PC-9 (cell line): ENCODE data around the gene GK. TPM values are rescaled to one million over a fixed set of nuclear protein-coding genes. Genes with fewer than 3 reads are reported as not detected.
A peak's percentile ranks its signal among the peaks of the same experiment; 100 is the strongest.

Source experiments
- BruUV-seq: library from RNA; stranded (reverse); fragments of 400-500 nt; replicated peaks from 2 replicates; lab custom pipeline; 2021; lab: Mats Ljungman, UMichigan
- CTCF ChIA-PET: fragments of 300-600 bp; sonication (Branson Sonifier 250); formaldehyde crosslinking; loops from one replicate; lab custom pipeline; 2022; ENCODE audit warnings: antibody characterized with exemption; lab: Charles Lee
- POLR2A ChIA-PET: fragments of 300-600 bp; sonication (Branson Sonifier 250); formaldehyde crosslinking; loops from one replicate; lab custom pipeline; 2022; ENCODE audit warnings: antibody characterized with exemption; ENCODE audit not compliant: unreplicated experiment; lab: Charles Lee
- DNase-seq, 2 experiments: peaks; one replicate each; pipeline versions ENCODE4 v3.0.0 to v3.0.0-alpha.2; 2015 to 2022; ENCODE audit warnings: mixed read lengths in 1 of 2
- H2AFZ ChIP-seq: fragments of 200-600 bp; sonication (generic); 2 replicates; pipeline ENCODE4 v1.8.1; 2017; ENCODE audit warnings: antibody characterized with exemption
- H3F3A ChIP-seq: fragments of 200-600 bp; sonication (generic); 2 replicates; pipeline ENCODE4 v1.8.1; 2017; ENCODE audit warnings: antibody characterized with exemption, mild to moderate bottlenecking, low read depth; ENCODE audit not compliant: insufficient read depth
- H3K27ac ChIP-seq: fragments of 200-600 bp; sonication (generic); 2 replicates; pipeline ENCODE4 v1.6.1; 2016; ENCODE audit warnings: mixed run types
- H3K27me3 ChIP-seq: fragments of 200-600 bp; sonication (generic); 2 replicates; pipeline ENCODE4 v1.6.1; 2016; ENCODE audit warnings: low read depth, mixed run types; ENCODE audit not compliant: insufficient read depth
- H3K36me3 ChIP-seq: fragments of 200-600 bp; sonication (generic); 2 replicates; pipeline ENCODE4 v1.6.1; 2016; ENCODE audit warnings: low read depth, mixed run types
- H3K4me1 ChIP-seq: fragments of 200-600 bp; sonication (generic); replicated peaks from 2 replicates; pipeline ENCODE4 v1.6.1; 2016; ENCODE audit warnings: mixed run types; ENCODE audit not compliant: insufficient read depth
- H3K4me2 ChIP-seq: fragments of 200-600 bp; sonication (generic); 2 replicates; pipeline ENCODE4 v1.6.1; 2017; ENCODE audit warnings: mixed run types
- H3K4me3 ChIP-seq: fragments of 200-600 bp; sonication (generic); 2 replicates; pipeline ENCODE4 v1.6.1; 2016; ENCODE audit warnings: mixed run types
- H3K79me2 ChIP-seq: fragments of 200-600 bp; sonication (generic); 2 replicates; pipeline ENCODE4 v1.6.1; 2017; ENCODE audit warnings: low read depth, mixed run types
- H3K9me2 ChIP-seq: fragments of 200-600 bp; sonication (generic); 2 replicates; pipeline ENCODE4 v1.8.1; 2017; ENCODE audit warnings: mild to moderate bottlenecking; ENCODE audit not compliant: insufficient read depth
- H3K9me3 ChIP-seq: fragments of 200-600 bp; sonication (generic); 2 replicates; pipeline ENCODE4 v1.8.1; 2016; ENCODE audit warnings: low read depth; ENCODE audit not compliant: insufficient read depth
- H4K20me1 ChIP-seq: fragments of 200-600 bp; sonication (generic); 2 replicates; pipeline ENCODE4 v1.8.1; 2017; ENCODE audit not compliant: insufficient read depth
- EZH2 ChIP-seq: fragments of 200-600 bp; sonication (generic); IDR thresholded peaks from 2 replicates; pipeline ENCODE4 v1.8.0; 2017; ENCODE audit warnings: antibody characterized with exemption, low read depth
- intact Hi-C: fragments of 100-400 bp; cut with micrococcal nuclease; formaldehyde crosslinking; loops from one replicate; pipeline ENCODE4 v1.10.0; 2022; ENCODE audit not compliant: unreplicated experiment
- total RNA-seq: library from RNA; stranded (reverse); gene quantifications from 2 replicates; pipeline ENCODE4 v1.2.3, GENCODE V29; 2021
- TF ChIP-seq, protein P1 (sequence below): fragments of 200-600 bp; sonication (generic); conservative IDR thresholded peaks from 2 replicates; pipeline ENCODE4 v1.6.1; 2017; ENCODE audit warnings: mixed run types, antibody characterized with exemption, mild to moderate bottlenecking, moderate library complexity

GK gene
- total RNA-seq, 1 experiment from 2014 or later, result 5.4 TPM

DNA sequence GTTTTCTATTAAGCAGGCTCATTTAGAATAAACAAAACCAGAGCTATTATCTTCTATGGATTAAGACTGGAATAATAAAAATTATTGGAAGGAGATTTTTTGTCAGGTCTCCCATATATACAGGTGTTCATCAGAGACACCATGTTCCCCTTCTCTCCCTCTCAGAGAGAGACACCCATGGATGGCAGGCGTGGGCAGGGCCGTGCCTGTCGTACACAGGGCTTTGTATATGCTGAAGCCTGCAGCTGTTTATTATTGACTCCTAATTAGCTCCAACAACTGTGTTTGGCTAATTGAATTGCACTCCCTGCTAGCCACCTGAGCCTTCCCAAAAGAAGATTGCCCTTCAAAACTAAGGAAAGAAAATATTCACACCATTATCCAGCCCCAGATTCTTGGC, 81.6 kb downstream of the GK start:
- H3K4me1 ChIP-seq, result no peaks in the 10 kb centered on the region
- no peaks in the 10 kb centered on the region for H3K79me2 ChIP-seq
- H3K9me2 ChIP-seq, result no peaks in the 10 kb centered on the region
- H3K4me2 ChIP-seq, result no peak overlapping the region
- no TSS peak for BruUV-seq
- H3K36me3 ChIP-seq, result no peaks in the 10 kb centered on the region
- H3K27me3 ChIP-seq, result no peaks in the 10 kb centered on the region
- H3K4me3 ChIP-seq, result no peak overlapping the region
- ChIA-PET CTCF (no interaction called here), POLR2A (no interaction called here)
- no peaks in the 10 kb centered on the region for H3K9me3 ChIP-seq
- TF ChIP-seq, protein P1, sequence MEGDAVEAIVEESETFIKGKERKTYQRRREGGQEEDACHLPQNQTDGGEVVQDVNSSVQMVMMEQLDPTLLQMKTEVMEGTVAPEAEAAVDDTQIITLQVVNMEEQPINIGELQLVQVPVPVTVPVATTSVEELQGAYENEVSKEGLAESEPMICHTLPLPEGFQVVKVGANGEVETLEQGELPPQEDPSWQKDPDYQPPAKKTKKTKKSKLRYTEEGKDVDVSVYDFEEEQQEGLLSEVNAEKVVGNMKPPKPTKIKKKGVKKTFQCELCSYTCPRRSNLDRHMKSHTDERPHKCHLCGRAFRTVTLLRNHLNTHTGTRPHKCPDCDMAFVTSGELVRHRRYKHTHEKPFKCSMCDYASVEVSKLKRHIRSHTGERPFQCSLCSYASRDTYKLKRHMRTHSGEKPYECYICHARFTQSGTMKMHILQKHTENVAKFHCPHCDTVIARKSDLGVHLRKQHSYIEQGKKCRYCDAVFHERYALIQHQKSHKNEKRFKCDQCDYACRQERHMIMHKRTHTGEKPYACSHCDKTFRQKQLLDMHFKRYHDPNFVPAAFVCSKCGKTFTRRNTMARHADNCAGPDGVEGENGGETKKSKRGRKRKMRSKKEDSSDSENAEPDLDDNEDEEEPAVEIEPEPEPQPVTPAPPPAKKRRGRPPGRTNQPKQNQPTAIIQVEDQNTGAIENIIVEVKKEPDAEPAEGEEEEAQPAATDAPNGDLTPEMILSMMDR, result no peak
- no peak for TF ChIP-seq EZH2
- no peak overlapping the region for H2AFZ ChIP-seq
- DNase-seq, result no peak
- no peaks in the 10 kb centered on the region for H3F3A ChIP-seq
- intact Hi-C loops, result loop anchor here (5.0 kb wide), 2 partner anchors 88 to 303 kb away; no protein-coding TSS in a partner anchor
- no peaks in the 10 kb centered on the region for H4K20me1 ChIP-seq
- no peak overlapping the region for H3K27ac ChIP-seq

GRCh38 chrX:30735839-30736238, 82.6 kb downstream of the GK start:
- no peaks in the 10 kb centered on the region for H3K79me2 ChIP-seq
- H3K9me2 ChIP-seq, result no peaks in the 10 kb centered on the region
- no peaks in the 10 kb centered on the region for H3K9me3 ChIP-seq
- H3K4me2 ChIP-seq, result no peak overlapping the region
- no peak overlapping the region; the same call in 1 of the 2 replicates for H2AFZ ChIP-seq
- ChIA-PET POLR2A (no interaction called here), CTCF (interaction anchor here (0.5 to 1.0 kb wide), 5 partner anchors 15 to 492 kb away, joined by 3 to 5 read pairs (median 4); no protein-coding TSS in a partner anchor)
- no peak overlapping the region for H3K4me3 ChIP-seq
- H3F3A ChIP-seq, result no peaks in the 10 kb centered on the region
- DNase-seq, result peak in 1 of 2 experiments; percentile 51
- H3K4me1 ChIP-seq, result no peaks in the 10 kb centered on the region
- H3K27me3 ChIP-seq, result no peaks in the 10 kb centered on the region
- BruUV-seq, result no TSS peak
- H3K27ac ChIP-seq, result no peak overlapping the region
- H4K20me1 ChIP-seq, result no peaks in the 10 kb centered on the region
- intact Hi-C loops, result loop anchor here (5.0 kb wide), 2 partner anchors 86 to 301 kb away; no protein-coding TSS in a partner anchor
- no peak for TF ChIP-seq EZH2
- TF ChIP-seq, protein P1, result peak; percentile 84
- H3K36me3 ChIP-seq, result no peaks in the 10 kb centered on the region

DNA sequence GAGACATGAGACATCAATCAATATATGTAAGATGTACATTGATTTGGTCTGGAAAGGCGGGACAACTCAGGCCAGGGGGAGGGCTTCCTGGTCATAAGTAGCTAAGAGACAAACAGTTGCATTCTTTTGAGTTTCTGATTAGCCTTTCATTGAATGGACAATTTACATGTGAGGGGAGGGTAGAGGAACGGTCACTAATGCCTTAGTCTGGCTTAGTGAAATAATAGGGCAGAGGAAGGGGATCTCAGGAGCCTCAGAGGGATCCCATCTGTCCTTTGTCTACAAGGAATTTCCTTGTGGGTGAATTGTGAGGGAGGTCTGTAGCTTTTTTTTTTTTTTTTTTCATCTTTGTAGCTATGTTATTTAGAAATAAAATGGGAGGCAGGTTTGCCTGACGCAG, 88.3 kb downstream of the GK start:
- H3K4me2 ChIP-seq, result no peak overlapping the region
- no peaks in the 10 kb centered on the region for H3K27me3 ChIP-seq
- H3K36me3 ChIP-seq, result no peaks in the 10 kb centered on the region
- intact Hi-C loops, result no loop called here
- no peak for DNase-seq
- no peak for TF ChIP-seq EZH2
- TF ChIP-seq, protein P1, result no peak
- no TSS peak for BruUV-seq
- no peak overlapping the region for H3K4me3 ChIP-seq
- no peak overlapping the region for H3K27ac ChIP-seq
- no peaks in the 10 kb centered on the region for H3K4me1 ChIP-seq
- ChIA-PET CTCF (no interaction called here), POLR2A (no interaction called here)
- H3F3A ChIP-seq, result no peaks in the 10 kb centered on the region
- H3K79me2 ChIP-seq, result no peaks in the 10 kb centered on the region
- no peaks in the 10 kb centered on the region for H3K9me3 ChIP-seq
- H4K20me1 ChIP-seq, result no peaks in the 10 kb centered on the region
- H3K9me2 ChIP-seq, result no peaks in the 10 kb centered on the region
- no peak overlapping the region for H2AFZ ChIP-seq
